Endothelial cell of umbilical vein (primary cell): ENCODE data around the gene SUCNR1. TPM values are rescaled to one million over a fixed set of nuclear protein-coding genes. Genes with fewer than 3 reads are reported as not detected.

Source experiments
- BruUV-seq: library from RNA; stranded (reverse); fragments of 400-500 nt; replicated peaks from 2 replicates; lab custom pipeline; 2021; lab: Mats Ljungman, UMichigan
- CTCF ChIA-PET: fragments of 300-600, 350-600 bp; sonication (Branson Sonifier 250); formaldehyde crosslinking; loops from one replicate; lab custom pipeline; 2021; ENCODE audit warnings: antibody characterized with exemption, inconsistent platforms; lab: Charles Lee
- POLR2A ChIA-PET: fragments of 300-600, 350-600 bp; sonication (Branson Sonifier 250); formaldehyde crosslinking; loops from one replicate; lab custom pipeline; 2021; ENCODE audit warnings: antibody characterized with exemption, inconsistent platforms; lab: Charles Lee
- DNase-seq: peaks from one replicate; pipeline ENCODE4 v3.0.0-alpha.2; 2011; ENCODE audit warnings: low read depth, low spot score
- FAIRE-seq: peaks from 2 replicates; lab custom pipeline; 2011; peaks lifted over from hg19 to GRCh38; lab: Jason Lieb, UNC
- H2AFZ ChIP-seq: 2 replicates; pipeline ENCODE4 v1.6.0; 2012; ENCODE audit warnings: low read depth, low read length, control low read depth, inconsistent platforms
- H3K27ac ChIP-seq: 2 replicates; pipeline ENCODE4 v1.5.1; 2011; ENCODE audit warnings: low read depth, mild to moderate bottlenecking, control low read depth, low read length, moderate library complexity; ENCODE audit not compliant: insufficient read depth
- H3K27me3 ChIP-seq, 2 experiments: 2 replicates each; pipeline versions ENCODE4 v1.6.0 to v1.6.1; 2011; ENCODE audit warnings: low read length in 2 of 2, mixed read lengths in 1 of 2; ENCODE audit not compliant: control insufficient read depth in 2 of 2, insufficient read depth in 2 of 2
- H3K36me3 ChIP-seq, 2 experiments: 2 replicates in 1 of 2; 3 replicates in 1 of 2; pipeline ENCODE4 v1.5.1; 2011; ENCODE audit warnings: low read length in 2 of 2, mild to moderate bottlenecking in 1 of 2, moderate library complexity in 1 of 2; ENCODE audit not compliant: control insufficient read depth in 2 of 2, insufficient read depth in 2 of 2; ENCODE audit errors: extremely low read depth in 1 of 2
- H3K4me1 ChIP-seq: 3 replicates; pipeline ENCODE4 v1.5.1; 2011; ENCODE audit warnings: mild to moderate bottlenecking, low read length; ENCODE audit not compliant: control insufficient read depth, insufficient read depth; ENCODE audit errors: extremely low read depth
- H3K4me2 ChIP-seq: 2 replicates; pipeline ENCODE4 v1.6.1; 2011; ENCODE audit warnings: low read length, control low read depth, mixed read lengths; ENCODE audit not compliant: insufficient read depth
- H3K4me3 ChIP-seq, 3 experiments: fragments of 200-600 bp in 1 of 3; sonication (generic), shearing (Covaris generic) in 1 of 3; replicated peaks in 1 of 3; 2 replicates each; pipeline ENCODE4 v1.5.1; 2011 to 2016; ENCODE audit warnings: control low read depth in 3 of 3, low read length in 3 of 3, mild to moderate bottlenecking in 2 of 3, inconsistent platforms in 1 of 3, low read depth in 1 of 3, moderate library complexity in 1 of 3; ENCODE audit not compliant: insufficient read depth in 1 of 3
- H3K79me2 ChIP-seq: 2 replicates; pipeline ENCODE4 v1.6.0; 2012; ENCODE audit warnings: low read length, inconsistent platforms; ENCODE audit not compliant: control insufficient read depth, insufficient read depth
- H3K9ac ChIP-seq: replicated peaks from 2 replicates; pipeline ENCODE3; 2011; ENCODE audit warnings: low read length, control low read depth; ENCODE audit not compliant: insufficient read depth; ENCODE audit errors: extremely low read depth
- H3K9me1 ChIP-seq: replicated peaks from 3 replicates; pipeline ENCODE4 v1.6.0; 2011; ENCODE audit warnings: mild to moderate bottlenecking, low read length; ENCODE audit not compliant: control insufficient read depth, insufficient read depth; ENCODE audit errors: extremely low read depth
- H3K9me3 ChIP-seq: replicated peaks from 2 replicates; pipeline ENCODE4 v1.5.1; 2012; ENCODE audit warnings: low read length, inconsistent platforms; ENCODE audit not compliant: control insufficient read depth, insufficient read depth
- H4K20me1 ChIP-seq: replicated peaks from 2 replicates; pipeline ENCODE3; 2011; ENCODE audit warnings: mild to moderate bottlenecking, low read length; ENCODE audit not compliant: control insufficient read depth, insufficient read depth; ENCODE audit errors: extremely low read depth
- EZH2 ChIP-seq: IDR thresholded peaks from 2 replicates; pipeline ENCODE4 v1.6.1; 2012; ENCODE audit warnings: borderline replicate concordance, low read depth, mild to moderate bottlenecking, moderate library complexity, low read length, inconsistent platforms; ENCODE audit not compliant: severe bottlenecking
- FOS ChIP-seq: IDR thresholded peaks from 2 replicates; pipeline ENCODE4 v1.6.1; 2011; ENCODE audit warnings: mild to moderate bottlenecking, low read length, moderate library complexity, borderline replicate concordance; ENCODE audit not compliant: insufficient read depth
- GATA2 ChIP-seq: IDR thresholded peaks from 2 replicates; pipeline ENCODE4 v1.7.0; 2011; ENCODE audit warnings: low read depth, mild to moderate bottlenecking, moderate library complexity, mixed read lengths, low read length; ENCODE audit not compliant: insufficient read length, insufficient read depth
- JUN ChIP-seq: IDR thresholded peaks from 2 replicates; pipeline ENCODE4 v1.6.1; 2011; ENCODE audit warnings: borderline replicate concordance, low read depth; ENCODE audit not compliant: insufficient read length, insufficient read depth
- MYC ChIP-seq: IDR thresholded peaks from one replicate; pipeline ENCODE4 v1.6.1; 2011; ENCODE audit warnings: mild to moderate bottlenecking, low read depth, low read length
- POLR2A ChIP-seq: IDR thresholded peaks from 2 replicates; pipeline ENCODE4 v1.6.1; 2012; ENCODE audit warnings: low read depth, mild to moderate bottlenecking, control low read depth, low read length
- POLR2AphosphoS5 ChIP-seq: IDR thresholded peaks from 2 replicates; pipeline ENCODE4 v1.6.1; 2012; ENCODE audit warnings: low read depth, mild to moderate bottlenecking, control low read depth, low read length, moderate library complexity; ENCODE audit not compliant: insufficient read depth
- dilution Hi-C: fragments of 300-500 bp; cut with MboI; formaldehyde crosslinking; loops from one replicate; pipeline ENCODE4 v1.15.0; 2019; ENCODE audit warnings: low sequenced_read_pairs; ENCODE audit not compliant: extremely low pct_ligation_motif_present
- intact Hi-C: fragments of 100-400 bp; cut with micrococcal nuclease; formaldehyde crosslinking; loops from one replicate; pipeline ENCODE4 v1.10.0; 2022
- polyA plus RNA-seq, 4 experiments: library from polyadenylated mRNA; depleted of rRNA in 3 of 4; stranded (reverse) in 3 of 4; unstranded in 1 of 4; fragments of >200 nt; gene quantifications; 2 replicates each; pipeline versions ENCODE4 v1.2.1 to v1.2.3, GENCODE V29; 2011 to 2012; ENCODE audit warnings: missing spikeins in 1 of 4
- total RNA-seq: library from RNA; stranded (reverse); gene quantifications from 2 replicates; pipeline ENCODE4 v1.2.3, GENCODE V29; 2021
- TF ChIP-seq, protein P1 (sequence below), 2 donors: IDR thresholded peaks; 1 replicate in 1 of 2; 2 replicates in 1 of 2; pipeline ENCODE4 v1.5.1; 2011; ENCODE audit warnings: low read length in 2 of 2, mild to moderate bottlenecking in 2 of 2, moderate library complexity in 2 of 2, control low read depth in 1 of 2, inconsistent platforms in 1 of 2, low read depth in 1 of 2; ENCODE audit not compliant: insufficient read depth in 1 of 2; ENCODE audit errors: extremely low read depth in 1 of 2
- TF ChIP-seq, protein P2 (sequence below): IDR thresholded peaks from 2 replicates; pipeline ENCODE4 v1.6.1; 2011; ENCODE audit not compliant: insufficient read depth, insufficient read length

The SUCNR1 gene
- total and polyA plus RNA-seq, 2 donors (not counting 3 experiments of a cell fraction or from before 2014, with no cell fraction given): not detected

DNA sequence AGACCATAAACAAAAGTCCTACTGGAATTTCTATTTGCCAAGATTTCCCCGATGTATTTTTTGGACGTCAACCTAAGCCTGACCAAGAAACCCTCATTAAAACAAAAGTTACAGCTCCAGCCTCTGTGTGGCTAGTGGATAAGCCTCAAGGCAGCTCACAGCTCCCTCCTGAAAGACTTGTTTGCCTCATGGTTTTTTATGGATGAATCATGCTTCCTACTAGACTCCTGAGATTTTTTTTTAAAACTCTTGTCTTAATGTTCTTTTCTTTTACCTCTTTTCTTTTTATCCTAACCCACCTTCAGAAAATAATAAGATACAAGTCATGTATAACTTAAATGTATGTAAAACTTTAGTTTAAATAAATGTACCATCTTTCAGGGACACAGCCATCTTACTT, 52.4 kb downstream of the SUCNR1 start:
- ChIA-PET POLR2A (no interaction called here), CTCF (interaction anchor here (0.9 to 1.8 kb wide), 3 partner anchors 50 to 648 kb away, joined by 3 to 5 read pairs (median 4); no protein-coding TSS in a partner anchor)
- H3K9ac ChIP-seq: no peak overlapping the region
- peak; percentile 67 for DNase-seq
- H2AFZ ChIP-seq: peak overlapping the region; percentile 2
- no TSS peak for BruUV-seq
- H3K9me1 ChIP-seq: no peaks in the 10 kb centered on the region
- H4K20me1 ChIP-seq: no peaks in the 10 kb centered on the region
- no peaks in the 10 kb centered on the region for H3K9me3 ChIP-seq
- H3K36me3 ChIP-seq: no peaks in the 10 kb centered on the region
- peaks cover 32% of the 10 kb centered on the region for H3K4me1 ChIP-seq
- no peak overlapping the region for H3K4me3 ChIP-seq
- no peaks in the 10 kb centered on the region for H3K27me3 ChIP-seq
- peak; percentile 80 for FAIRE-seq
- H3K79me2 ChIP-seq: no peaks in the 10 kb centered on the region
- peak; percentile 15 for TF ChIP-seq JUN
- peak; percentile 82 for TF ChIP-seq FOS
- no peak for TF ChIP-seq POLR2AphosphoS5
- peak overlapping the region; percentile 29 for H3K27ac ChIP-seq
- peak overlapping the region; percentile 40 for H3K4me2 ChIP-seq
- dilution Hi-C loops: no loop called here
- intact Hi-C loops: loop anchor here (1.0 to 10.0 kb wide), 2 partner anchors 96 to 519 kb away; no protein-coding TSS in a partner anchor

DNA sequence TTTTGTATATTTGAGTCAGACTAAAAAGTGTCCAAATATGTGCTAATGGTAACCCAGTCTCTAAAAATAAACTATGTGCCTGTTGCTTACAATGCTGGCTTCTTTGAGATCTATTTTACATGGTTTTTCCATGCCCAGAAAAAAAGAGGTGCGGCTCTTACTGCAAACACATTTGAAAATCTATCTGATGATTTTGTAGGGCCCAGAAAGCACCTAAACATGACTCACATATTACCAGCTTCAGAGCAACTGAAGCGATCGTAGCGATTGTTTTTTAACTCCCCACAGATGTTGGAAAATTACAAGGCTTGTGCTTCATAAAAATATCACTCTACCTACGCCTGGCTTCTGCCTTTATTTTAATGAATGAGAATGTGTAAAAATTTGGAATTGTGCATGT, 53.5 kb downstream of the SUCNR1 start:
- Histone ChIP-seq H3K36me3 (no peaks in the 10 kb centered on the region), H3K4me3 (no peak overlapping the region), H3K4me1 (peaks cover 39% of the 10 kb centered on the region), H3K9ac (no peak overlapping the region), H3K4me2 (no peak overlapping the region), H2AFZ (no peak overlapping the region), H3K79me2 (no peaks in the 10 kb centered on the region), H3K9me1 (no peaks in the 10 kb centered on the region), H4K20me1 (no peaks in the 10 kb centered on the region), H3K27me3 (no peaks in the 10 kb centered on the region), H3K27ac (no peak overlapping the region), H3K9me3 (no peaks in the 10 kb centered on the region)
- POLR2A ChIA-PET: no interaction called here
- intact Hi-C loops: loop anchor here (1.0 to 10.0 kb wide), 2 partner anchors 95 to 518 kb away; no protein-coding TSS in a partner anchor
- TF ChIP-seq, protein P1, sequence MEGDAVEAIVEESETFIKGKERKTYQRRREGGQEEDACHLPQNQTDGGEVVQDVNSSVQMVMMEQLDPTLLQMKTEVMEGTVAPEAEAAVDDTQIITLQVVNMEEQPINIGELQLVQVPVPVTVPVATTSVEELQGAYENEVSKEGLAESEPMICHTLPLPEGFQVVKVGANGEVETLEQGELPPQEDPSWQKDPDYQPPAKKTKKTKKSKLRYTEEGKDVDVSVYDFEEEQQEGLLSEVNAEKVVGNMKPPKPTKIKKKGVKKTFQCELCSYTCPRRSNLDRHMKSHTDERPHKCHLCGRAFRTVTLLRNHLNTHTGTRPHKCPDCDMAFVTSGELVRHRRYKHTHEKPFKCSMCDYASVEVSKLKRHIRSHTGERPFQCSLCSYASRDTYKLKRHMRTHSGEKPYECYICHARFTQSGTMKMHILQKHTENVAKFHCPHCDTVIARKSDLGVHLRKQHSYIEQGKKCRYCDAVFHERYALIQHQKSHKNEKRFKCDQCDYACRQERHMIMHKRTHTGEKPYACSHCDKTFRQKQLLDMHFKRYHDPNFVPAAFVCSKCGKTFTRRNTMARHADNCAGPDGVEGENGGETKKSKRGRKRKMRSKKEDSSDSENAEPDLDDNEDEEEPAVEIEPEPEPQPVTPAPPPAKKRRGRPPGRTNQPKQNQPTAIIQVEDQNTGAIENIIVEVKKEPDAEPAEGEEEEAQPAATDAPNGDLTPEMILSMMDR (IDR thresholded peaks at IDR 0.05; ENCODE audit: extremely low read depth in 1 of 2, insufficient read depth in 1 of 2, low read depth in 1 of 2, low read length in 2 of 2): no peak
- TF ChIP-seq EZH2 (no peak), JUN (no peak), POLR2A (no peak), MYC (no peak), POLR2AphosphoS5 (no peak), GATA2 (no peak), FOS (no peak)
- TF ChIP-seq, protein P2, sequence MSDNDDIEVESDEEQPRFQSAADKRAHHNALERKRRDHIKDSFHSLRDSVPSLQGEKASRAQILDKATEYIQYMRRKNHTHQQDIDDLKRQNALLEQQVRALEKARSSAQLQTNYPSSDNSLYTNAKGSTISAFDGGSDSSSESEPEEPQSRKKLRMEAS: no peak
- FAIRE-seq (no peak), DNase-seq (no peak)
- BruUV-seq: no TSS peak
- dilution Hi-C loops: no loop called here
- CTCF ChIA-PET: interaction anchor here (0.6 to 0.9 kb wide), 2 partner anchors 460 to 648 kb away, joined by 3 to 4 read pairs; no protein-coding TSS in a partner anchor
